HCT116 (cell line): ENCODE data around the gene UBE2L6. TPM values are rescaled to one million over a fixed set of nuclear protein-coding genes. Genes with fewer than 3 reads are reported as not detected.

Experiments used
- ATAC-seq: fragments of 200-7000 bp; cut with Tn5 transposase; 2 replicates; pipeline ENCODE4 v1.9.1; 2020; ENCODE audit warnings: mild to moderate bottlenecking, moderate library complexity
- BruUV-seq: library from RNA; stranded (reverse); fragments of 400-500 nt; replicated peaks from 2 replicates; lab custom pipeline; 2021; lab: Mats Ljungman, UMichigan
- CTCF ChIA-PET: fragments of 300-600 bp; sonication (Branson Sonifier 250); formaldehyde crosslinking; loops from one replicate; lab custom pipeline; 2021; ENCODE audit warnings: antibody characterized with exemption; lab: Charles Lee
- POLR2A ChIA-PET: fragments of 300-600, 350-600 bp; sonication (Branson Sonifier 250); formaldehyde crosslinking; loops from one replicate; lab custom pipeline; 2021; ENCODE audit warnings: antibody characterized with exemption; lab: Charles Lee
- RAD21 ChIA-PET, 2 experiments: fragments of 300-600 bp; sonication (Branson Sonifier 250); formaldehyde crosslinking; loops; one replicate each; lab custom pipeline; 2023; ENCODE audit warnings: low total read pairs in 2 of 2; ENCODE audit not compliant: uncharacterized antibody in 2 of 2, unreplicated experiment in 2 of 2, low non-redundant PET in 1 of 2; lab: Charles Lee
- DNase-seq: peaks from one replicate; pipeline ENCODE4 v3.0.0-alpha.2; 2010; ENCODE audit warnings: low read depth, low spot score
- H2AFZ ChIP-seq: fragments of 200-600 bp; shearing (Covaris generic), sonication (generic); 2 replicates; pipeline ENCODE4 v1.6.1; 2017; ENCODE audit warnings: low read depth, mixed run types, mixed read lengths, antibody characterized with exemption, low read length; ENCODE audit not compliant: poor library complexity, severe bottlenecking
- H3K27ac ChIP-seq: 2 replicates; pipeline ENCODE4 v1.5.1; 2012; ENCODE audit warnings: low read depth, low read length
- H3K27me3 ChIP-seq: fragments of 200-600 bp; sonication (generic); 2 replicates; pipeline ENCODE4 v1.6.1; 2016; ENCODE audit warnings: mixed run types, low read length, mixed read lengths; ENCODE audit not compliant: insufficient read depth
- H3K36me3 ChIP-seq, 2 experiments: fragments of 200-500 bp in 1 of 2; fragments of 200-600 bp in 1 of 2; sonication (Bioruptor generic) in 1 of 2; sonication (generic) in 1 of 2; 2 replicates each; pipeline versions ENCODE4 v1.5.1 to v1.6.1; 2014 to 2016; ENCODE audit warnings: low read length in 2 of 2, inconsistent platforms in 1 of 2, mixed read lengths in 1 of 2, mixed run types in 1 of 2; ENCODE audit not compliant: insufficient read depth in 2 of 2, control insufficient read depth in 1 of 2
- H3K4me1 ChIP-seq, 2 experiments: fragments of 200-600 bp in 1 of 2; sonication (generic) in 1 of 2; 2 replicates each; pipeline versions ENCODE4 v1.5.1 to v1.6.1; 2012 to 2017; ENCODE audit warnings: low read length in 2 of 2, inconsistent platforms in 1 of 2, mild to moderate bottlenecking in 1 of 2, mixed read lengths in 1 of 2, mixed run types in 1 of 2, moderate library complexity in 1 of 2; ENCODE audit not compliant: insufficient read depth in 2 of 2, control insufficient read depth in 1 of 2
- H3K4me2 ChIP-seq: fragments of 200-600 bp; sonication (generic); 2 replicates; pipeline ENCODE4 v1.6.1; 2017; ENCODE audit warnings: mixed run types, low read length, mixed read lengths
- H3K4me3 ChIP-seq, 2 experiments: fragments of 200-600 bp in 1 of 2; sonication (generic) in 1 of 2; replicated peaks in 1 of 2; 2 replicates each; pipeline ENCODE4 v1.5.1; 2011 to 2016; ENCODE audit warnings: low read length in 2 of 2, control low read depth in 1 of 2, low read depth in 1 of 2, mild to moderate bottlenecking in 1 of 2, mixed read lengths in 1 of 2, mixed run types in 1 of 2
- H3K79me2 ChIP-seq: fragments of 200-600 bp; sonication (generic); 2 replicates; pipeline ENCODE4 v1.6.1; 2017; ENCODE audit warnings: mild to moderate bottlenecking, mixed run types, low read length, moderate library complexity, mixed read lengths; ENCODE audit not compliant: insufficient read depth
- H3K9ac ChIP-seq: fragments of 200-600 bp; sonication (generic); 2 replicates; pipeline ENCODE4 v1.6.1; 2016; ENCODE audit warnings: low read length, mixed read lengths
- H3K9me2 ChIP-seq: fragments of 200-600 bp; sonication (generic), shearing (Covaris generic); 2 replicates; pipeline ENCODE4 v1.6.1; 2017; ENCODE audit warnings: mixed run types, mild to moderate bottlenecking, moderate library complexity; ENCODE audit not compliant: insufficient read depth
- H3K9me3 ChIP-seq, 2 experiments: fragments of 200-500 bp in 1 of 2; fragments of 200-600 bp in 1 of 2; sonication (Bioruptor generic) in 1 of 2; sonication (generic) in 1 of 2; 2 replicates each; pipeline ENCODE4 v1.6.1; 2014 to 2017; ENCODE audit warnings: low read length in 2 of 2, mixed read lengths in 2 of 2, inconsistent platforms in 1 of 2, low read depth in 1 of 2, mild to moderate bottlenecking in 1 of 2, mixed run types in 1 of 2, moderate library complexity in 1 of 2; ENCODE audit not compliant: control insufficient read depth in 1 of 2, insufficient read depth in 1 of 2
- H4K20me1 ChIP-seq: fragments of 200-600 bp; sonication (generic), shearing (Covaris generic); 2 replicates; pipeline ENCODE4 v1.6.1; 2017; ENCODE audit warnings: mixed run types, mild to moderate bottlenecking, moderate library complexity; ENCODE audit not compliant: insufficient read depth
- CBX3 ChIP-seq: IDR thresholded peaks from 2 replicates; pipeline ENCODE4 v1.6.1; 2012; ENCODE audit warnings: low read depth
- EGR1 ChIP-seq: IDR thresholded peaks from 2 replicates; pipeline ENCODE4 v1.6.1; 2012; ENCODE audit warnings: low read depth
- EZH2 ChIP-seq: fragments of 200-600 bp; sonication (generic); IDR thresholded peaks from 2 replicates; pipeline ENCODE4 v1.6.1; 2017; ENCODE audit warnings: antibody characterized with exemption, mixed run types
- EZH2phosphoT487 ChIP-seq: fragments of 200-600 bp; IDR thresholded peaks from 2 replicates; pipeline ENCODE4 v1.6.1; 2018; ENCODE audit warnings: antibody characterized with exemption, borderline replicate concordance
- JUND ChIP-seq: IDR thresholded peaks from 2 replicates; pipeline ENCODE4 v1.6.1; 2012
- POLR2A ChIP-seq: IDR thresholded peaks from 2 replicates; pipeline ENCODE4 v1.7.0; 2011; ENCODE audit warnings: borderline replicate concordance; ENCODE audit not compliant: insufficient read depth, insufficient read length; ENCODE audit errors: extremely low read depth
- POLR2AphosphoS5 ChIP-seq: IDR thresholded peaks from 2 replicates; pipeline ENCODE4 v1.6.1; 2011; ENCODE audit warnings: mild to moderate bottlenecking, low read depth, low read length, moderate library complexity
- RAD21 ChIP-seq: IDR thresholded peaks from 2 replicates; pipeline ENCODE4 v1.6.1; 2012; ENCODE audit warnings: low read depth, mild to moderate bottlenecking
- SIN3A ChIP-seq: IDR thresholded peaks from 2 replicates; pipeline ENCODE4 v1.6.1; 2012; ENCODE audit warnings: low read depth
- SP1 ChIP-seq: IDR thresholded peaks from 2 replicates; pipeline ENCODE4 v1.6.1; 2012; ENCODE audit warnings: low read depth
- TCF7L2 ChIP-seq: IDR thresholded peaks from 2 replicates; pipeline ENCODE4 v1.7.0; 2011; ENCODE audit warnings: borderline replicate concordance, inconsistent platforms; ENCODE audit not compliant: insufficient read depth, insufficient read length; ENCODE audit errors: extremely low read depth
- YY1 ChIP-seq: IDR thresholded peaks from 2 replicates; pipeline ENCODE4 v1.6.1; 2011; ENCODE audit warnings: low read length, low read depth, moderate library complexity, mild to moderate bottlenecking; ENCODE audit not compliant: insufficient replicate concordance; ENCODE audit errors: extremely low read depth
- ZNF274 ChIP-seq: fragments of 200-500 bp; sonication (Bioruptor generic); IDR thresholded peaks from 2 replicates; pipeline ENCODE4 v1.6.1; 2014; ENCODE audit warnings: mild to moderate bottlenecking, low read depth, low read length, inconsistent platforms
- intact Hi-C: fragments of 100-400 bp; cut with micrococcal nuclease; formaldehyde crosslinking; loops from 2 replicates; pipeline ENCODE4 v1.10.0; 2022
- total RNA-seq: library from RNA; stranded (reverse); gene quantifications from one replicate; pipeline ENCODE4 v1.2.1, GENCODE V29; 2021; ENCODE audit not compliant: unreplicated experiment
- TF ChIP-seq, protein P1 (sequence below): IDR thresholded peaks from 2 replicates; pipeline ENCODE4 v1.6.1; 2012; ENCODE audit warnings: low read depth
- TF ChIP-seq, protein P2 (sequence below), 3 experiments: fragments of 200-600 bp in 1 of 3; sonication (generic) in 1 of 3; IDR thresholded peaks in 2 of 3; conservative IDR thresholded peaks in 1 of 3; 2 replicates each; pipeline ENCODE4 v1.5.1; 2012 to 2017; ENCODE audit warnings: low read depth in 2 of 3, low read length in 2 of 3, antibody characterized with exemption in 1 of 3, borderline replicate concordance in 1 of 3, control low read depth in 1 of 3, mild to moderate bottlenecking in 1 of 3, mixed read lengths in 1 of 3, mixed run types in 1 of 3, moderate library complexity in 1 of 3; ENCODE audit not compliant: insufficient read depth in 1 of 3
- TF ChIP-seq, protein P3 (sequence below): IDR thresholded peaks from 2 replicates; pipeline ENCODE4 v1.6.1; 2012

The UBE2L6 gene
- total RNA-seq, 1 experiment from 2014 or later, result 24.8 TPM

DNA sequence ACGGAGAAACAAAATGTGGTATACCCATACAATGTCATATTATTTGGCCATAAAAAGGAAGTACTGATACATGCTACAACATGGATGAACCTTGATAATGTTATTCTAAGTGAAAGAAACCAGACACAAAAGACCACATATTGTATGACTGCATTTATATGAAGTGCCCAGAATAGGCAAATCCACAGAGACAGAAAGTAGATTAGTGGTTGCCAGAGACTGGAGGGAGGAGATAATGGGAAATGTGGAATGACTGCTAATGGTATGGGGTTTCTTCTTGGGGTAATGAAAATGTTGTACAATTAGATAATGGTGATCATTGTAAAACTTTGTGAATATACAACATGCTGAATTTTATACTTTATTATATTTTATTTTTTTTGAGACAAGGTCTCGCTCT is 46.4 kb downstream of the UBE2L6 start:
- Histone ChIP-seq H3K4me1 (peaks cover 0 to 2% of the 10 kb centered on the region in 2 experiments; a peak in 2 of 4 replicates), H3K9ac (no peak overlapping the region)
- no peak for TF ChIP-seq EZH2phosphoT487
- no peak for TF ChIP-seq YY1
- no peak for TF ChIP-seq EGR1
- TF ChIP-seq POLR2A, result no peak
- TF ChIP-seq JUND, result no peak
- TF ChIP-seq, protein P1, sequence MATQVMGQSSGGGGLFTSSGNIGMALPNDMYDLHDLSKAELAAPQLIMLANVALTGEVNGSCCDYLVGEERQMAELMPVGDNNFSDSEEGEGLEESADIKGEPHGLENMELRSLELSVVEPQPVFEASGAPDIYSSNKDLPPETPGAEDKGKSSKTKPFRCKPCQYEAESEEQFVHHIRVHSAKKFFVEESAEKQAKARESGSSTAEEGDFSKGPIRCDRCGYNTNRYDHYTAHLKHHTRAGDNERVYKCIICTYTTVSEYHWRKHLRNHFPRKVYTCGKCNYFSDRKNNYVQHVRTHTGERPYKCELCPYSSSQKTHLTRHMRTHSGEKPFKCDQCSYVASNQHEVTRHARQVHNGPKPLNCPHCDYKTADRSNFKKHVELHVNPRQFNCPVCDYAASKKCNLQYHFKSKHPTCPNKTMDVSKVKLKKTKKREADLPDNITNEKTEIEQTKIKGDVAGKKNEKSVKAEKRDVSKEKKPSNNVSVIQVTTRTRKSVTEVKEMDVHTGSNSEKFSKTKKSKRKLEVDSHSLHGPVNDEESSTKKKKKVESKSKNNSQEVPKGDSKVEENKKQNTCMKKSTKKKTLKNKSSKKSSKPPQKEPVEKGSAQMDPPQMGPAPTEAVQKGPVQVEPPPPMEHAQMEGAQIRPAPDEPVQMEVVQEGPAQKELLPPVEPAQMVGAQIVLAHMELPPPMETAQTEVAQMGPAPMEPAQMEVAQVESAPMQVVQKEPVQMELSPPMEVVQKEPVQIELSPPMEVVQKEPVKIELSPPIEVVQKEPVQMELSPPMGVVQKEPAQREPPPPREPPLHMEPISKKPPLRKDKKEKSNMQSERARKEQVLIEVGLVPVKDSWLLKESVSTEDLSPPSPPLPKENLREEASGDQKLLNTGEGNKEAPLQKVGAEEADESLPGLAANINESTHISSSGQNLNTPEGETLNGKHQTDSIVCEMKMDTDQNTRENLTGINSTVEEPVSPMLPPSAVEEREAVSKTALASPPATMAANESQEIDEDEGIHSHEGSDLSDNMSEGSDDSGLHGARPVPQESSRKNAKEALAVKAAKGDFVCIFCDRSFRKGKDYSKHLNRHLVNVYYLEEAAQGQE, result no peak
- TF ChIP-seq RAD21, result no peak
- no peak for TF ChIP-seq TCF7L2
- TF ChIP-seq, protein P2, sequence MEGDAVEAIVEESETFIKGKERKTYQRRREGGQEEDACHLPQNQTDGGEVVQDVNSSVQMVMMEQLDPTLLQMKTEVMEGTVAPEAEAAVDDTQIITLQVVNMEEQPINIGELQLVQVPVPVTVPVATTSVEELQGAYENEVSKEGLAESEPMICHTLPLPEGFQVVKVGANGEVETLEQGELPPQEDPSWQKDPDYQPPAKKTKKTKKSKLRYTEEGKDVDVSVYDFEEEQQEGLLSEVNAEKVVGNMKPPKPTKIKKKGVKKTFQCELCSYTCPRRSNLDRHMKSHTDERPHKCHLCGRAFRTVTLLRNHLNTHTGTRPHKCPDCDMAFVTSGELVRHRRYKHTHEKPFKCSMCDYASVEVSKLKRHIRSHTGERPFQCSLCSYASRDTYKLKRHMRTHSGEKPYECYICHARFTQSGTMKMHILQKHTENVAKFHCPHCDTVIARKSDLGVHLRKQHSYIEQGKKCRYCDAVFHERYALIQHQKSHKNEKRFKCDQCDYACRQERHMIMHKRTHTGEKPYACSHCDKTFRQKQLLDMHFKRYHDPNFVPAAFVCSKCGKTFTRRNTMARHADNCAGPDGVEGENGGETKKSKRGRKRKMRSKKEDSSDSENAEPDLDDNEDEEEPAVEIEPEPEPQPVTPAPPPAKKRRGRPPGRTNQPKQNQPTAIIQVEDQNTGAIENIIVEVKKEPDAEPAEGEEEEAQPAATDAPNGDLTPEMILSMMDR (IDR thresholded peaks at IDR 0.05 in 2 of 3, conservative IDR thresholded peaks at IDR 0.05 in 1 of 3; ENCODE audit: borderline replicate concordance in 1 of 3, insufficient read depth in 1 of 3, low read depth in 2 of 3, low read length in 2 of 3), result no peak
- TF ChIP-seq ZNF274, result no peak
- TF ChIP-seq CBX3, result no peak
- TF ChIP-seq EZH2, result no peak
- no peak for TF ChIP-seq SP1
- TF ChIP-seq, protein P3, sequence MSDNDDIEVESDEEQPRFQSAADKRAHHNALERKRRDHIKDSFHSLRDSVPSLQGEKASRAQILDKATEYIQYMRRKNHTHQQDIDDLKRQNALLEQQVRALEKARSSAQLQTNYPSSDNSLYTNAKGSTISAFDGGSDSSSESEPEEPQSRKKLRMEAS, result no peak
- no peak for TF ChIP-seq SIN3A
- no peak for TF ChIP-seq POLR2AphosphoS5
- TF ChIP-seq, all 23 proteins: peak for 0
- Histone ChIP-seq H3K27ac (no peak overlapping the region), H3K36me3 (no peaks in the 10 kb centered on the region), H4K20me1 (no peaks in the 10 kb centered on the region), H3K4me2 (no peak overlapping the region), H3K4me3 (no peak overlapping the region), H3K9me3 (no peaks in the 10 kb centered on the region), H3K27me3 (no peaks in the 10 kb centered on the region), H2AFZ (no peak overlapping the region), H3K79me2 (no peaks in the 10 kb centered on the region), H3K9me2 (no peaks in the 10 kb centered on the region)
- no peak for ATAC-seq
- ChIA-PET RAD21 (no interaction called here), POLR2A (no interaction called here), CTCF (interaction anchor here (1.1 to 1.7 kb wide), 2 partner anchors 28 to 175 kb away, joined by 3 to 6 read pairs; no protein-coding TSS in a partner anchor)
- no TSS peak for BruUV-seq
- intact Hi-C loops, result no loop called here
- no peak for DNase-seq
